Left cardiac atrium (tissue), 4 donors: ENCODE data around the gene SYCE3. TPM values are rescaled to one million over a fixed set of nuclear protein-coding genes. Genes with fewer than 3 reads are reported as not detected.
"Not testable (repeated sequence)": the region's sequence is repeated elsewhere in the genome, so short reads cannot be mapped to it uniquely, and the experiment has no call there.

Experiments used
- ATAC-seq, 2 donors: fragments of 200-7000 bp; cut with Tn5 transposase; one replicate each; pipeline ENCODE4 v1.9.1; 2020; ENCODE audit warnings: mild to moderate bottlenecking in 2 of 2, moderate library complexity in 2 of 2
- DNase-seq: peaks from one replicate; pipeline ENCODE4 v3.0.0-alpha.2; 2020
- intact Hi-C, 2 donors: fragments of 100-400 bp; cut with DNase I; formaldehyde crosslinking; loops; one replicate each; pipeline versions ENCODE4 v1.14.1 to v1.15.1; 2022 to 2023
- total RNA-seq, 2 donors: library from RNA; stranded (reverse); fragmentation: NEBNext Ultra II Directional; extraction: Animal tissue kit (Norgen Biotek cat#: 25700); gene quantifications; one replicate each; pipeline ENCODE4 v1.2.1, GENCODE V29; 2021
- donor health status: DM: no; HTN: yes; CAD: no.
- donor health status: DM: no; HTN: yes; CAD: no; lungs with severe emphysema.
- donor health status: DM: yes; HTN: yes; CAD: no.
- donor health status: Dilated cardiomyopathy.

Gene SYCE3
- total RNA-seq, 2 donors from 2014 or later, result not detected

GRCh38 chr22:50541667-50542026, 21.1 kb downstream of the SYCE3 start:
- peak; percentile 58 for DNase-seq
- ATAC-seq, result peak in 1 of 2 donors; percentile 53
- intact Hi-C loops, result loop anchor here in 1 of 2 donors (10.0 kb wide), 1 partner anchor 73 kb away; no protein-coding TSS in a partner anchor

GRCh38 chr22:50540381-50540780, 22.3 kb downstream of the SYCE3 start:
- ATAC-seq (no peak), DNase-seq (no peak)
- intact Hi-C loops, result loop anchor here in 1 of 2 donors (10.0 kb wide), 1 partner anchor 74 kb away; no protein-coding TSS in a partner anchor

GRCh38 chr22:50537765-50538164, 25.0 kb downstream of the SYCE3 start:
- DNase-seq (no peak), ATAC-seq (no peak)
- intact Hi-C loops, result no loop called here

DNA sequence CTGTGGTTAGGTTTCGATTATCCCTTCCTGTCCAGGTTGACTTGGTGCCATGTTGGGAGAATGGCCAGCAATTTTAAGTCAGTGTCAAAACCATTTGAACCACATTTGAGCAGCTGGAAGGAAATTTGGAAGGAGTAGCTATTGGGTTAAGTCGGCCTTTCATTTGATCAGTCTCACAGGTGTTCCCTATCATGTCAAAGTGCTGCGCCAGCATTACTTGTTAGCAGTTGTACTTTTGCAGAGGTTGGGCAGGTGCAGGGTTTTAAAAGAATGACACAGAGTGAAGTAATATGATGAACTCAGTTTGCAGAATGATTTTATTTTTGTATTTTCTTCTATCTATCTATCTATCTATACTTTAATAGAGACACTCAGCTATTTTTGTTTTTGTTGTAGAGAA, 26.5 kb downstream of the SYCE3 start:
- ATAC-seq (no peak), DNase-seq (no peak)
- intact Hi-C loops, result no loop called here

GRCh38 chr22:50535113-50535512, 27.6 kb downstream of the SYCE3 start:
- DNase-seq, result no peak
- ATAC-seq, result no peak
- intact Hi-C loops, result no loop called here

- intact Hi-C loops, ATAC-seq: not testable (repeated sequence)
- DNase-seq, result peak; percentile 55
These were observed 28.6 kb downstream of the SYCE3 start for GRCh38 chr22:50533856-50534711.

GRCh38 chr22:50532824-50533796, 29.6 kb downstream of the SYCE3 start:
- ATAC-seq (no peak), DNase-seq (no peak)
- intact Hi-C loops, result no loop called here

- ATAC-seq, result peak; percentile 50 to 56
- peak; percentile 91 for DNase-seq
- intact Hi-C loops, result no loop called here
These were observed 30.6 kb downstream of the SYCE3 start for GRCh38 chr22:50531962-50532674.

DNA sequence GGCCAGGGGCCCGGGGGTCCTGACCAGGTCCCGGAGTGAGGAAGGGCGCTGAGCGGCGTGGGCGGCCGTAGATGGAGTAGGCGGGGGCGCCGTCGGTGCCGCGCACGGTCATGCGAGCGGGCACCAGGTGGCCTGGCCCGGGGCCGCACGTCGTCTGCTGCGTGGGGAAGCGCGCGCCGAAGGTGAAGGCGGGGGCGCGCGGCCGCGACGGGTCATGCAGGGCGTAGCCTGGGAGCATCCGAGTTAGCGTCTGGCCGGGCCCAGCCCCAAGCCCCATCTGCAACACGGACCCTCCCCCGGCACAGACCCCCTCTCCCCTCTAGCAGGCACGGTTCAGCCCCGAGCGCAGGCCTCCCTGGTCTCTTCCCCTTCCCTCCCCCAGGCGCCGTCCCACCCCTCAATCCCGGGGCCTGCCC, 31.2 kb downstream of the SYCE3 start:
- DNase-seq (peak; percentile 77), ATAC-seq (peak; percentile 25)
- intact Hi-C loops, result no loop called here

DNA sequence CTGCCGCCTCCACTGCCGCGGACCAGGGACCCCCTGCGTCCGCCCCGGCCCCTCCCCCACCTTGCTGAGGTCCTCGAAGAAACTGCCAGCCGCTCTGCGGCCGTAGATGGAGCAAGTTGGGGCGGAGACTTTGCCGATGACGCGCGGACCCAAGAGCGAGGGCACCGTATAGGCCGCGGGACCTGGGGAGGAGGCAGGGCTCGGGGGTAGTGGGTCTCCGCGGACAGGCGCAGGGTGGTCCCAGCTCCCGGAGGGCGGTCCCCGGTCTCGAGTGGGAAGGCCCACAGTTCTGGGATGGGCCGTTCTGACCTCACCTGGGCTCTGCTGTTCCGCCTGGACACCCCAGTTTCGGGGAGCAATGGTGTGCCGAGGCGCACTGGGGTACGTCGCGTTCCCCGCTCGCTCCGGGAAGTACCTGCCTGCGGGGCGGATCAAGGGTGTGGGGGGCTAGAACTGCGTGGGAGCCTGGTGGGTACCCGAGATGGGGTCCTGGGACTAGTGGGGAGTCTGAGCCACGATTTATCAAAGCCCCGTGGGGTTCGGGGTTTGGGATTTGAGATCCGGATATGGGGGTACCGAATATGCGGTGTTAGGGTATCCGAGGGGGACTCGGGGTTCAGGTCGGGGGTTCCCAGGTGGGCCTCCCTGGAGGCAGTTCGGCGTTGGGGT, 31.7 kb downstream of the SYCE3 start:
- intact Hi-C loops, result no loop called here
- ATAC-seq (peak; percentile 56 to 63), DNase-seq (peak; percentile 93)

GRCh38 chr22:50530580-50530876, 32.2 kb downstream of the SYCE3 start:
- ATAC-seq (peak in 1 of 2 donors; percentile 0), DNase-seq (no peak)
- intact Hi-C loops, result no loop called here

DNA sequence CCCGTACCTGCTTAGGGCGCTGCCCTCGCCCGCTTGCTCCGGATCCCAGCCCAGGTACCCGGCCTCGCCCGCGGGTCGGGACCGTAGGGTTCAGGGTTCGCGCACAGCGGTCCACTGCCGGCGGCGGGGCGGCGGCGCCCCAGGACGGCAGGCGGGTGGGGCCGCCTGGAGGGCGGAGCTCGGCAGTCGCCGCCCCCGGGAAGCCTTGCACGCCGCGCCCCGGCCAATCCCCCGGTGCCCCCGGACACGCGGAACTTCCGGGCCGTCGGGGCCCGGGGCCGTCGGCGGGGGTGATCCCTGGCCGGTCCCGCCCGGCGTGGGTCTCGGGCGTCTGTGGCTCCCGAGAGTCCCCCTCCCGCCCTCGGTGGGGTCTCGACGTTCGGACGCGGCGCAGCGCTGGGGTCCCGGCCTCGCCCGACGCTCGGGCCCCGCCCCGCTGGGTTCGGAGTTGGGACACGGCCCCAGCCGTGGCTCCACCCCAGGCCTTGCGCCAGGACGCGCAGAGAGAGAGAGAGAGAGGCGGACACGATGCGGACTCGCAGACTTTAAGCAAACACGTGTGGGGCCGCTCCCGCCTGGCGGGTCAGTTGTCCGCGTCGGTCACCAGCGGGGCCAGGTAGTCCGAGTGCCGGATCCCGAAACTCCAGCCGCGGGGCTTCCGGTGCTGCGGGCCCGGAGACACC, 32.7 kb downstream of the SYCE3 start, which contains the start of gene TYMP:
Gene TYMP, minus strand, starts transcription at position 116 of the 683 bp plus-strand sequence. CDS start 303 bp downstream, outside the sequence.
- peak; percentile 92 for DNase-seq
- peak; percentile 32 to 44 for ATAC-seq
- intact Hi-C loops, result no loop called here

DNA sequence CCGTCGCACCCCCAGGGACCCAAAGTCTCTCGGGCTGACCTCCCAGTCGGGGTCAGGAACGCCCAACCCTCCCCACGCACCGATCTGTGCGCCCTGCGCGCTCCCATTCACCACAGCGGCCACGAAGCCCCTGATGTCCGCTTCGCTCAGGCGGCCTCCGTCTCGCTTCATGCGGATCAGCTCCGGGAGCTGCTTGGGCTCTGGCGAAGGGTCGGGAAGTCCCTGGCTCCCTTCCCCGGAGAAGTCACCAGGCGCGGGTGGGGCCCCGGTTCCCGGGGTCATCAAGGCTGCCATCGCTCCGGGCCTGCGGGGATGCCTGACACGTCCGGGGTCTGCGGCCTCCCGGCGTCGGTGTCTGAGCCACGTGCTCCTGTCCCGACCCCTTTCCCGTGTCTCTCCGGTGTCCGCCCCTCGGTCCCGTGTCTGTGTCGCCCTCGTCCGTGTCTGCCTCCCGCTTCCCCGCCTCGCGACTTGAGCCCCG, 33.3 kb downstream of the SYCE3 start:
- DNase-seq (peak; percentile 60), ATAC-seq (no peak)
- intact Hi-C loops, result no loop called here

GRCh38 chr22:50528682-50529415, 33.9 kb downstream of the SYCE3 start:
- intact Hi-C loops, result no loop called here
- ATAC-seq (no peak), DNase-seq (no peak)

DNA sequence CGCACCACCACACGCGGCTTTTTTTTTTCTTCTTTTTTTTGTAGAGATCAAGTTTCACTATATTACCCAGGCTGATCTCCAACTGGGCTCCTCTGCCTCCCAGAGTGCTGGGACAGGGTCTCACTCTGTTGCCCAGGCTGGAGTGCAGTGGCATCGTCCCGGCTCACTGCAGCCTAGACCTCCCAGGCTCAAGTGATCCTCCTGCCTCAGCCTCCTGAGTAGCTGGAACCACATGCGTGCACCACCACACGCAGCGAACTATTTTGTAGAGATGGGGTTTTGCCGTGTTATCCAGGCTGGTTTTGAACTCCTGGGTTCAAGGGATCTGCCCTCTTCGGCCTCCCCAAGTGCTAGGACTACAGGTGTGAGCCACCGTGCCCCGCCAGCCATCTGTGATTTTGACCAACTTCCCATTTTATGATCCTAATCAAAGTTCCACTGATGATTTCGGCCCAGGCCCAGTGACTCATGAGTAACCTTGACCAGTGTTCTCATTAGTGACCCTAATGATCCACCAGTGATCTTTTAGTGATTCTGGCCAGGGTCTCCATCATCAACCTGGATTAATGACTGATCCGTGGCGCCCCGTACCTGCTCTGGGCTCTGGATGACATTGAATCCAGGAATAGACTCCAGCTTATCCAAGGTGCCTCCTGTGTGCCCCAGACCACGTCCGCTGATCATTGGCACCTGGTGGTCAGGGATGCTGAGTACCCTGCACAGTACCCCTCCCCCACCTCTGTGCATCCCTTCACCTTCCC, 34.6 kb downstream of the SYCE3 start:
- intact Hi-C loops, result no loop called here
- ATAC-seq, result no peak
- DNase-seq, result peak; percentile 26
